ENCODE measurements around the gene RTL1. TPM values are rescaled to one million over a fixed set of nuclear protein-coding genes. Genes with fewer than 3 reads are reported as not detected.

The RTL1 gene
- total RNA-seq, 2 donors from 2014 or later: not detected

GRCh38 chr14:100890061-100890850 is 13.3 kb downstream of the RTL1 start:
- no peak for TF ChIP-seq CTCF (IDR thresholded peaks at IDR 0.05)
- Histone ChIP-seq H3K27ac (no peak overlapping the region), H3K4me3 (no peak overlapping the region), H3K9me3 (no peaks in the 10 kb centered on the region), H3K36me3 (no peaks in the 10 kb centered on the region), H3K27me3 (replicated peaks; ENCODE audit: insufficient read depth) (no peaks in the 10 kb centered on the region), H3K4me1 (ENCODE audit: control insufficient read depth in 1 of 2, low read depth in 2 of 2) (no peaks in the 10 kb centered on the region)
- DNase-seq (ENCODE audit: low spot score): no peak
- no peak for ATAC-seq (ENCODE audit: insufficient number of reproducible peaks, low FRiP score, low read depth)

- H3K4me1 ChIP-seq (ENCODE audit: control insufficient read depth in 1 of 2, low read depth in 2 of 2): no peaks in the 10 kb centered on the region
- no peak for ATAC-seq (ENCODE audit: insufficient number of reproducible peaks, low FRiP score, low read depth)
- TF ChIP-seq CTCF (IDR thresholded peaks at IDR 0.05): no peak
- DNase-seq (ENCODE audit: low spot score): no peak
- no peaks in the 10 kb centered on the region for H3K36me3 ChIP-seq
- H3K27me3 ChIP-seq (replicated peaks; ENCODE audit: insufficient read depth): no peaks in the 10 kb centered on the region
- H3K27ac ChIP-seq: no peak overlapping the region
- H3K9me3 ChIP-seq: no peaks in the 10 kb centered on the region
- H3K4me3 ChIP-seq: no peak overlapping the region
Observed at GRCh38 chr14:100889641-100890040, 13.9 kb downstream of the RTL1 start.

GRCh38 chr14:100888789-100889315 is 14.7 kb downstream of the RTL1 start:
- no peaks in the 10 kb centered on the region for H3K36me3 ChIP-seq
- no peaks in the 10 kb centered on the region for H3K27me3 ChIP-seq (replicated peaks; ENCODE audit: insufficient read depth)
- TF ChIP-seq CTCF (IDR thresholded peaks at IDR 0.05): no peak
- no peak for DNase-seq (ENCODE audit: low spot score)
- H3K4me1 ChIP-seq (ENCODE audit: control insufficient read depth in 1 of 2, low read depth in 2 of 2): no peaks in the 10 kb centered on the region
- no peak for ATAC-seq (ENCODE audit: insufficient number of reproducible peaks, low FRiP score, low read depth)
- H3K4me3 ChIP-seq: no peak overlapping the region
- H3K27ac ChIP-seq: no peak overlapping the region
- no peaks in the 10 kb centered on the region for H3K9me3 ChIP-seq

GRCh38 chr14:100887728-100888335 is 15.7 kb downstream of the RTL1 start:
- ATAC-seq (ENCODE audit: insufficient number of reproducible peaks, low FRiP score, low read depth): no peak
- Histone ChIP-seq H3K9me3 (no peaks in the 10 kb centered on the region), H3K4me1 (ENCODE audit: control insufficient read depth in 1 of 2, low read depth in 2 of 2) (no peaks in the 10 kb centered on the region), H3K27ac (no peak overlapping the region), H3K36me3 (no peaks in the 10 kb centered on the region), H3K4me3 (no peak overlapping the region), H3K27me3 (replicated peaks; ENCODE audit: insufficient read depth) (no peaks in the 10 kb centered on the region)
- no peak for TF ChIP-seq CTCF (IDR thresholded peaks at IDR 0.05)
- no peak for DNase-seq (ENCODE audit: low spot score)

GRCh38 chr14:100885617-100886016 is 17.9 kb downstream of the RTL1 start:
- Histone ChIP-seq H3K4me3 (no peak overlapping the region), H3K9me3 (no peaks in the 10 kb centered on the region), H3K4me1 (ENCODE audit: control insufficient read depth in 1 of 2, low read depth in 2 of 2) (no peaks in the 10 kb centered on the region), H3K27me3 (replicated peaks; ENCODE audit: insufficient read depth) (no peaks in the 10 kb centered on the region), H3K27ac (no peak overlapping the region), H3K36me3 (no peaks in the 10 kb centered on the region)
- TF ChIP-seq CTCF (IDR thresholded peaks at IDR 0.05): no peak
- no peak for DNase-seq (ENCODE audit: low spot score)
- no peak for ATAC-seq (ENCODE audit: insufficient number of reproducible peaks, low FRiP score, low read depth)

Data from thoracic aorta (tissue), 2 donors.